ENCODE results near the gene PAGE4. TPM values are rescaled to one million over a fixed set of nuclear protein-coding genes. Genes with fewer than 3 reads are reported as not detected.

PAGE4 gene
- total and polyA plus RNA-seq, 2 of the 13 experiments (the other 11 are each of a cell fraction or from before 2014, with no cell fraction given) = 1.1 TPM; not detected in 1

DNA sequence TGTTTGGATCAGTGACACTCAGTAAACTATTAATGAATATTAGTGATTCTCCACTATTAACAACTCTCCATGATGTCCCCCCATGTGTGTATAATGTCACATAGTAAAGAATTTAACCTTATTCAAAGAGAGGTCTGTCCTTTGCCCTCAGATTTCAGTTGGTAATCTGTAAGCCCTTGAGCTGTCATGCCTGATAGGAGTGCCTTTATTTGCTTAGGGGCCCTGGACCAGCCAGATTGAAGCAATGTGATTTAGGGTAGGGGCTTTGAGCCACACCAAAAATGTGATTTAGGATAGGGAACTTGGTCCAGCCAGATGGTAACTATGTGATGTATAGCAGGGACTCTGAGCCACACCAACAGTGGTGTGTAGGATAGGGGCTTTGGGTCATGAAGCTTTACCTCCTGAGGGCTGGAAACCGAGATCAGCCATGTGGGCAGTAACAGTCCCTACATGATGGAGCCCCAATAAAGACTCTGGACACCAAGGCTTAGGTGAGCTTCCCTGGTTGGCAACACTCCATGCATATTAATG lies 44.3 kb upstream of the PAGE4 start:
- H3K4me3 ChIP-seq (replicated peaks in 1 of 3; ENCODE audit: insufficient read depth in 1 of 3, low read depth in 2 of 3, low read length in 3 of 3) = no peak overlapping the region; a peak in 2 of 6 replicates
- intact Hi-C loops (cut with micrococcal nuclease; ENCODE audit: unreplicated experiment) = no loop called here
- H3K4me1 ChIP-seq (ENCODE audit: insufficient read depth, low read length) = peaks cover 25% of the 10 kb centered on the region
- no peaks in the 10 kb centered on the region for H3K27me3 ChIP-seq (ENCODE audit: control insufficient read depth in 1 of 2, insufficient read depth in 2 of 2, low read length in 2 of 2)
- peak; percentile 24 for DNase-seq (ENCODE audit: low spot score)
- 71% methylated on average over 1 of the region's 1 CpG for WGBS (ENCODE audit: low lambda C conversion rate)
- no peaks in the 10 kb centered on the region for H3K36me3 ChIP-seq (replicated peaks in 1 of 2; ENCODE audit: control insufficient read depth in 1 of 2, insufficient read depth in 2 of 2, low read length in 2 of 2)
- H4K20me1 ChIP-seq (ENCODE audit: insufficient read depth, low read length) = no peaks in the 10 kb centered on the region
- peak; percentile 74 for ATAC-seq
- H3K4me2 ChIP-seq (ENCODE audit: low read depth, low read length) = peak overlapping the region; percentile 55
- H3K9ac ChIP-seq (ENCODE audit: insufficient read depth, low read depth, low read length) = no peak overlapping the region
- peak; percentile 74 for FAIRE-seq
- no peaks in the 10 kb centered on the region for H3K9me3 ChIP-seq (ENCODE audit: low read length)
- CTCF ChIA-PET (ENCODE audit: low intra/inter-chr PET ratio, low total read pairs) = no interaction called here
- no peak overlapping the region for H2AFZ ChIP-seq (ENCODE audit: low read length)
- H3K79me2 ChIP-seq (ENCODE audit: insufficient read depth, low read length) = no peaks in the 10 kb centered on the region
- in situ Hi-C loops (cut with HindIII; ENCODE audit: extremely low pct_ligation_motif_present, low pct_unique_long_range_greater_than_20kb) = no loop called here
- H3K27ac ChIP-seq (ENCODE audit: extremely low read length, insufficient read depth, low read length) = peak overlapping the region; percentile 63
- POLR2A ChIA-PET = no interaction called here
- no TSS peak for BruUV-seq (replicated peaks)
- TF ChIP-seq CBX5 (CRISPR knock-in tag; IDR thresholded peaks at IDR 0.05; ENCODE audit: borderline replicate concordance) (no peak), FOSL1 (CRISPR knock-in tag; IDR thresholded peaks at IDR 0.05; ENCODE audit: borderline replicate concordance) (no peak), IKZF1 (IDR thresholded peaks at IDR 0.05) (no peak), EP300 (IDR thresholded peaks at IDR 0.05; ENCODE audit: low read depth in 2 of 2, low read length in 2 of 2) (peak in 1 of 2 experiments; percentile 70; a peak in 2 of 4 replicates), EP300 (CRISPR knock-in tag; IDR thresholded peaks at IDR 0.05; ENCODE audit: borderline replicate concordance) (no peak), PRDM15 (CRISPR knock-in tag; IDR thresholded peaks at IDR 0.05) (no peak), FOXA3 (CRISPR knock-in tag; IDR thresholded peaks at IDR 0.05) (peak; percentile 47; the same call in 1 of the 2 replicates), ZNF205 (CRISPR knock-in tag; IDR thresholded peaks at IDR 0.05) (peak; percentile 83; the same call in 1 of the 2 replicates), GFI1 (CRISPR knock-in tag; IDR thresholded peaks at IDR 0.05; ENCODE audit: borderline replicate concordance) (peak; percentile 97), PHF21A (CRISPR knock-in tag; IDR thresholded peaks at IDR 0.05) (peak; percentile 52; the same call in 1 of the 2 replicates), YEATS4 (CRISPR knock-in tag; IDR thresholded peaks at IDR 0.05; ENCODE audit: borderline replicate concordance) (no peak), ZNF558 (CRISPR knock-in tag; IDR thresholded peaks at IDR 0.05; ENCODE audit: borderline replicate concordance) (0 out of 2 replicates have a peak, but pooled peaks have one; percentile 30), LCORL (IDR thresholded peaks at IDR 0.05) (no peak), LCORL (CRISPR knock-in tag; IDR thresholded peaks at IDR 0.05) (peak; percentile 66; the same call in 1 of the 2 replicates), MIXL1 (CRISPR knock-in tag; IDR thresholded peaks at IDR 0.05) (no peak)
- TF ChIP-seq, protein P1, sequence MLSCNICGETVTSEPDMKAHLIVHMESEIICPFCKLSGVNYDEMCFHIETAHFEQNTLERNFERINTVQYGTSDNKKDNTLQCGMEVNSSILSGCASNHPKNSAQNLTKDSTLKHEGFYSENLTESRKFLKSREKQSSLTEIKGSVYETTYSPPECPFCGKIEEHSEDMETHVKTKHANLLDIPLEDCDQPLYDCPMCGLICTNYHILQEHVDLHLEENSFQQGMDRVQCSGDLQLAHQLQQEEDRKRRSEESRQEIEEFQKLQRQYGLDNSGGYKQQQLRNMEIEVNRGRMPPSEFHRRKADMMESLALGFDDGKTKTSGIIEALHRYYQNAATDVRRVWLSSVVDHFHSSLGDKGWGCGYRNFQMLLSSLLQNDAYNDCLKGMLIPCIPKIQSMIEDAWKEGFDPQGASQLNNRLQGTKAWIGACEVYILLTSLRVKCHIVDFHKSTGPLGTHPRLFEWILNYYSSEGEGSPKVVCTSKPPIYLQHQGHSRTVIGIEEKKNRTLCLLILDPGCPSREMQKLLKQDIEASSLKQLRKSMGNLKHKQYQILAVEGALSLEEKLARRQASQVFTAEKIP (CRISPR knock-in tag; IDR thresholded peaks at IDR 0.05; ENCODE audit: borderline replicate concordance) = no peak
- TF ChIP-seq, protein P2, sequence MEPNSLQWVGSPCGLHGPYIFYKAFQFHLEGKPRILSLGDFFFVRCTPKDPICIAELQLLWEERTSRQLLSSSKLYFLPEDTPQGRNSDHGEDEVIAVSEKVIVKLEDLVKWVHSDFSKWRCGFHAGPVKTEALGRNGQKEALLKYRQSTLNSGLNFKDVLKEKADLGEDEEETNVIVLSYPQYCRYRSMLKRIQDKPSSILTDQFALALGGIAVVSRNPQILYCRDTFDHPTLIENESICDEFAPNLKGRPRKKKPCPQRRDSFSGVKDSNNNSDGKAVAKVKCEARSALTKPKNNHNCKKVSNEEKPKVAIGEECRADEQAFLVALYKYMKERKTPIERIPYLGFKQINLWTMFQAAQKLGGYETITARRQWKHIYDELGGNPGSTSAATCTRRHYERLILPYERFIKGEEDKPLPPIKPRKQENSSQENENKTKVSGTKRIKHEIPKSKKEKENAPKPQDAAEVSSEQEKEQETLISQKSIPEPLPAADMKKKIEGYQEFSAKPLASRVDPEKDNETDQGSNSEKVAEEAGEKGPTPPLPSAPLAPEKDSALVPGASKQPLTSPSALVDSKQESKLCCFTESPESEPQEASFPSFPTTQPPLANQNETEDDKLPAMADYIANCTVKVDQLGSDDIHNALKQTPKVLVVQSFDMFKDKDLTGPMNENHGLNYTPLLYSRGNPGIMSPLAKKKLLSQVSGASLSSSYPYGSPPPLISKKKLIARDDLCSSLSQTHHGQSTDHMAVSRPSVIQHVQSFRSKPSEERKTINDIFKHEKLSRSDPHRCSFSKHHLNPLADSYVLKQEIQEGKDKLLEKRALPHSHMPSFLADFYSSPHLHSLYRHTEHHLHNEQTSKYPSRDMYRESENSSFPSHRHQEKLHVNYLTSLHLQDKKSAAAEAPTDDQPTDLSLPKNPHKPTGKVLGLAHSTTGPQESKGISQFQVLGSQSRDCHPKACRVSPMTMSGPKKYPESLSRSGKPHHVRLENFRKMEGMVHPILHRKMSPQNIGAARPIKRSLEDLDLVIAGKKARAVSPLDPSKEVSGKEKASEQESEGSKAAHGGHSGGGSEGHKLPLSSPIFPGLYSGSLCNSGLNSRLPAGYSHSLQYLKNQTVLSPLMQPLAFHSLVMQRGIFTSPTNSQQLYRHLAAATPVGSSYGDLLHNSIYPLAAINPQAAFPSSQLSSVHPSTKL (CRISPR knock-in tag; IDR thresholded peaks at IDR 0.05) = peak; percentile 36; the same call in 1 of the 2 replicates
